ENCODE measurements around the gene USP24.
"Not testable (repeated sequence)": the region's sequence is repeated elsewhere in the genome, so short reads cannot be mapped to it uniquely, and the experiment has no call there.

USP24 gene

DNA sequence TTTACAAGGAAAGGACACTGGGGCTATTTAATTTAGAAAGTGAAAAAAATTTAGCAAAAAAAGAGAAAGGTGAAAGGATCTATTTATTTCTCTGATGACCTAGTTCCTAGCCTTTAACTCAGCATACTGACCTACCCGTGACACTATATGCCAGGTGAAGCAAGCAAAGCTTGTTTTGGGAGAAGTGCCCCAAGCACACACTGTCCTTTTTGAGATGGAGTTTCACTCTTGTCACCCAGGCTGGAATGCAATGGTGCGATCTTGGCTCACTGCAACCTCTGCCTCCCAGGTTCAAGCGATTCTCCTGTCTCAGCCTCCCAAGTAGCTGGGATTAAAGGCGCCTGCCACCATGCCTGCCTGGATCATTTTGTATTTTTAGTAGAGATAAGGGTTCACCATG, 14.6 kb upstream of the USP24 start:
- DNase-seq (ENCODE audit: low read depth), result not testable (repeated sequence)

DNA sequence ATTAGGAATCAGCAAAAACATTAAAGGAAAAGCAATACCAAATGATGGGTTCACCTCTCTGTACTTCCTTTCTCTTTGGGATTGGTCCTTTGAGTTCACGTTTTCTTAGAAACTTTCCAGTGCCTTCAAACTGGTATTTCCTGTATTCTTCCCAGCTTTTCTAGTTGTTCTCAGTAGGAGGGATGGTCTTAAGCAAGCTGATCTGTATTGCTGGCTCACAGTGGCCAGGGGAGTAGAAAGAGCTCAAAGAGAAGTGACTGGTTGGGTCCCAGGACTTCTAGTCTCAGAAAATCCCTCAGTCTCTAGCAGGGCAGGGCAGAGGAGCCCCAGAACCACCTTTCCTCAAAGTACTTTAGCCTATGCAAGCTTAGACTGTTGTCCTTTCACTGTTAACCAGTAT, 10.1 kb upstream of the USP24 start:
- no peak for DNase-seq (ENCODE audit: low read depth)

DNA sequence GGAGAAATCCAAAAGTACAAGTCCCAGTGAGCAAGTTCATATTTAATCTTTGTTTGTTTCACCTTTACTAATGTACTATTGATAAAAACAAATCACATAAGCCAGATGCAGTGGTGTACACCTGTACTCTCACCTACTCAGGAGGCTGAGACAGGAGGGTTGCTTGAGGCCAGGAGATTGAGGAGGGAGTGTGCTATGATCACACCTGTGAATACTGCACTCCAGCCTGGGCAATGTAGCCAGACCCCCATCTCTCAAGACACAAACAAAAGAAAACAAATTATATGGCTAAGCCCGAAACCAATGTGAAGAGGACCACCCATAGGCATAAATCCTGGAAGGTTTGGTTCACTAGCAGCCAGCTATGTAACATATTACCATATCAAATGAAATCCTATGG, 9.6 kb upstream of the USP24 start:
- DNase-seq (ENCODE audit: low read depth), result no peak

DNA sequence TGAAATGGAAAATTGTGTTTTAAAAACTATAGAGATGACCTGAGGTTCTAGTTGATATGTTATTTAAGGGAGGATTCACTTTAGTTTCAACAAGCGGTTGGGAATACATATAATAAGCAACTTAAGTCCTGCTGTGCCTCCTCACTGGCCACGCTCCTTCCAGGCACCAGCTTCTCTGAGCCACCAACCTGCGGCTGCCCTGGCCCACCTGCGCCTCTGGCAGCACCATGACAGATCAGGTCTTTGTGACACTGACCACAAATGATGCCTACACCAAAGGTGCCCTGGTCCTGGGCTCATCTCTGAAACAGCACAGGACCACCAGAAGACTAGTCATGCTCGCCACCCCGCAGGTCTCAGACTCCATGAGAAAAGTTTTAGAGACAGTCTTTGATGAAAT, 7.0 kb upstream of the USP24 start:
- no peak for DNase-seq (ENCODE audit: low read depth)

DNA sequence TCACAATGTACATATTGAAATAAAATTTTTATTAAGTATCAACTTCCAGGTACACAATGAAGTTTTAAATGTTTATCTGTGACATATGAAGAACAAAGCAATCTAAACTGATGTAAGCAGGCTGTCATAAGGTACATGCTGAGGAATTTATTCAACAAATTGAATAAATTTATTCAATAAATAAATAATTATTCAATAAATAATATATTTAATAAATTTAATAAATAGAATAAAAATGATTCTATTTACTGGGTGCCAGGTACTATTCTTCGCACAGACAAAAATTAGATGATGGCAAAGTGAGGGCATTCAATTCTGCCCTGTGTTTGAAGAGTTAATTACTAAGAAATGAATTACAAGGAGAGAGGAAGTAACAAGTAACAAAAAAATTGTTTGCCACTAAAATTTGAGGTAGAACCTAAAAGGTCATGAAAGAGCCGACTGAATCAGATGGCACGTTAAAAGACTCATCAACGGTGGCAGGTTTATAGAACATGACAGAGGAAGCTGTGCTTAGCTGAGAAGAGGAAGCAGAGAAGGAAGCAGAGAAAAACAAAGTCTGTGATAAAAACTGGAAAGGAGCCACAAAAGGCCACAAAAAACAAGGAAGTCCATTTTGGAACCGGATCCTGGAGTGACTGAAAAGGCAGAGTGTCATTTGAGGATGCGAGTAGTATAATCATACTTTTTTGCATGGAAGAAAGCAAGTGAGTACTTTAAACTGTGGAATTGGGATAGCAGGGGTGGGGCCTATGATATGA, 2.2 kb upstream of the USP24 start:
- no peak for DNase-seq (ENCODE audit: low read depth)

DNA sequence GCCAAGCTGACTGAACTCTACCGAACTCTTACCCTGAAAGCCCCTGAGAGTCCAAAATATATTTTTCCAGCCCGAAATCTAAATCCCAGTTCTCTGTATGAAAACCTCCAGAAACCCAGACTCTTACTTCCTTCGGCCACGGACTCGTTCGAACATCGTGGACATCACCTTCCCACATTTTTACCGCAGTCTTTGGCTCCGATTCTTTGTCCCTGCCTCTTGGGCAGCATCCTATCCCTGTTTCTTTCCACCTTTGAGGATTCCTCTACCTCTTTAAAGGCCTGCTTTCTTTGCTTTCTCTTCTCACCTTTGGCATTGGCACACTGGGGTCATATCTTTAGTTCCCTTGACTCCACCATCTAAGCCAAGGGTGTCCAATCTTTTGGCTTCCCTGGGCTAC, 932 bp upstream of the USP24 start:
- DNase-seq (ENCODE audit: low read depth), result no peak

DNA sequence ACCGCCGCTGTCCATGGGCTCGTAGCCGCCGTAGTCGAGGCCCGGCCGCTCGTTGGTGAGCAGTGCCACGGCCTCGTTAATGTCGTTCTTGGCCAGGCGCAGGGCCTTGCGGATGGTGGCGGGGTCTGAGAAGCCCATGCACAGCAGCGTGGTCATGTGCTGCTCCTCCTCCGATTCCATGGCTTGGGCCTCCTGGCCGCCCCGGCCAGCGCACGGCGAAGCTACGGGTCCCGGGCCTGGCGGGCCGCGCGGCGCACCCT, 300 bp downstream of the USP24 start:
- DNase-seq (ENCODE audit: low read depth), result no peak

DNA sequence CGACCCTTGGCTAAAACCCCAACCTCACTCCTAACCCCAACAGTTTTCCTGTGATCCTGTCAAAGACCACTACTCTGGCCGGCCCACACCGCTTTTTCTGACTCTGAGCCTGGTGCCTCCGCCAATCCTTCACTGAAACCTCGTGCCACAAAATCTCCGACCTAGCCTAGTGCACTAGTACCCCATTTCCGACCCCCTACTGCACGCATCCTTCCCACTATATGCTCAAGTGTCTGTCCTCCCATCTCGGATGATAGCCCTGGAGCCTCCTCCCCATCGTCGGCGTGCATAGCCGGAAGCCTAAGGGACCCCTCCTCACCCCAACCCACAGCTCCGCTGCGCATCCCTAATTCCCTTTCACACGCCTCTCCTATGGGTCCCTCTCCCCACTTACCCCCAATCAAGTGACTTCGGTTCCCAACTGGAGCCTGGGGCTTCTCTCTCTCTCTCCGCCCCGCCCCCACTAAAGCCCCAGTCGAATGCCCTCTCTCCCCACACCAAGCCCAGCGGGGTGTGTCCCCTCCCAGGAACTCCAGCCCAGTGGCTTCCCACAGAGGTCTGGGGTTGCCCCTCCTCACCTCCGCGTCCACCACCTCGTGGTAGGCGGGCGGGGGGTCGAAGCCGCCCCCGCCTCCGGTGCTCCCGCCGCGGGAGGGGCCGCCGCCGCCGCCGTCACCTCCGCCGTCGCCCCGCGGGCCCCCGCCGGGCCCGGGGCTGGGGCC, 791 bp downstream of the USP24 start:
- DNase-seq (ENCODE audit: low read depth), result no peak

DNA sequence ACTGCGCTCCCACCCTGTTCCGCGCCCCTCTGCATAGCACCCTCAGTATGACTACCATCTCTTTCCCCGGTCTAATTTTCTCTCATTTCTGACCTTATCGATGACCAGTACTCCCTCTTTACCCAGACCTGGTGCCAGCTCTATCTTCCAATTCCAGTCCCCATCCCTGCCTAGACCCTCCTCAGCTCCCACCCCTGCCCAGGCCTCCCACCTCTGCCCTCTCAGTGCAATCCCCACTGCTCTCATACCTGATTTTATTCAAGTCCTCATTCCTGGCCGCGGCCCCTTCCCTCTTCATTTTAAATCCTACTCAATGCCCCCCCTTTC, 1.3 kb downstream of the USP24 start:
- DNase-seq (ENCODE audit: low read depth), result no peak

DNA sequence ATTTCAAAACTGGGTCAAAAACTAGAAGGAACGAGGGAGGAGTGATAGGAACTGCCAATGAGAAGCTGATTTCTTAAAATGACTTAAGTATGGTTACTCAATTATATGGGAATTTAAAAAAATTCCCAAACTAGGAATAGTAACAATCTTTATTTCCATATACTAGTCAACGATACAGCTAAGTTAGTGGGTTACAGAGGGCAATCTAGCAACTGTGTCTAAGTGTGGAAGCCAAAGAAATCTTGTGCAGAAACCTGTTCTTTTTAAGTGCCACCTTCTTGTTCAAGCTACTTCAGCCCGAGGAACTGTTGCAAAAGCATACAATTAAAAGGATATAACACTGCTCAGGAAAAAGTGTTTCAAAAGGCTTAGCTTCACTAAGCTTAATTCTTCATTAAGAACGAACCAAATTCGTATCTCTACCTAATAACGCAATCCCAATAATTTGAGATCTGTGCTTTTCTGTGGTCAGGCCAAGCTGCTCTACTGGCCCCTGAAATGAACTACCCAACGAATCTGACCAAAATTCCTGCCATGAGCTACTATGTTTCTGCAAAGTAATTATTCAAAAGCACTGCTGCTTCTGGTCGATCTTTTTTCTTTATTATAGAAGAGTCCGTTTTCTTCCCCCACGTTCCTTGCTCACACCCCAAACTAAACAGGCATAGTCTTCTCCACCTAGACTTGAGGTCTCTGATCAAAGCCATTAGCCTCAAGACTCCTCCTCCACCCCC, 1.8 kb downstream of the USP24 start:
- DNase-seq (ENCODE audit: low read depth), result no peak

DNA sequence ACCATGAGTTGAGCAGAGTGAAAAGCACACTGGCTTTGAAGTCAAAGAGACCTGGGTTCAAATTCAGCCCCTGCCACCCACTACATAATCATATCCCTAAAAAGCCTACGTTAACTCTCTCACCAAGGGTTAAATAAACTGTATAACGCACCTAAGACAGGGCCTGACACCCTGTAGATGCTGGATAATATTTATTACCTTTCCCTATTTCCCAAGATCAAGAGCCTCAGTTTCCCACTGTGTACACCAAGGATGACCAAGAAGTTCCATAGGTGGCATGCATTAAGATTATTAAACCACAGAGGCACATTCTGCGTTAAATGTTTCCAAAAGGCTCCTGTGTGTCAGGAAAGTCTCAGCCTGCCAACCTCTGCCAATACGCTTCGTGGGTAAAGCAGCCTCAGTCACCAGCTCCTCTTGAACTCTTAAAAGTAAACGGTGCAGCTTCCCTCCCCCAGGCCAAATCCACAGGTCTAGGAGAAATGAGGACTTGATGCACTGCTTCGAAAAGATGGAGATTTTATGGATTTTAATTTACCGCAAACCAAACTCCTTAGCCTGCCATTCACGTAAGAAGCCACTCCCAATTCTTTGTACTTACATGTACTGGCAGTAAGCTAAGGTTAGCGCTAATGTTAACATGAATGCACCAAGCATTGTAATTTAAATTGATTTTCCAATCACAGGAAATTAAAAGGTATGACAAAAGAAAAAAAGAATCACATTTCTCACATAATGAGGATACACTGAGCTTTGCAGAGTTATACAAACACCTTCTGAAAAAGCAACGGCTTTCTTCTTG, 2.6 kb downstream of the USP24 start:
- DNase-seq (ENCODE audit: low read depth), result no peak

DNA sequence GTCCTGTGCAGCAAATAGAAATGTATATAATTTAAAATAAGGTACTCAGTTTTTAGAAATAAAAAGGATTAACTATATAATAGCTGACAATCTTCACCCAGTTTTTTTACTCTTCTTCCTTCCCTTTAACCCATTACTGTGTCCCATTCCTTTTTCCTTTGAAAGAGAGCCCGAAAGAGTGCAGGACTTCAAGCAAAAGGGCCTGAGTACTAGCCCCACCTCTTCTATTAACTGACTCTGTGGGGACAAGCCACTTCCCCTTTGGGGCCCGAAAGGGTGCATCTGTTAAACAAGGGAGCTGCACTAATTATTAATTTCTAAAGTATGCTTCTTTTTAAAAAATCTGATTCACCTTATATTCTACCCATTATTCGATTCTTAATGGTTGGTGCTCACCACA, 3.3 kb downstream of the USP24 start:
- no peak for DNase-seq (ENCODE audit: low read depth)

DNA sequence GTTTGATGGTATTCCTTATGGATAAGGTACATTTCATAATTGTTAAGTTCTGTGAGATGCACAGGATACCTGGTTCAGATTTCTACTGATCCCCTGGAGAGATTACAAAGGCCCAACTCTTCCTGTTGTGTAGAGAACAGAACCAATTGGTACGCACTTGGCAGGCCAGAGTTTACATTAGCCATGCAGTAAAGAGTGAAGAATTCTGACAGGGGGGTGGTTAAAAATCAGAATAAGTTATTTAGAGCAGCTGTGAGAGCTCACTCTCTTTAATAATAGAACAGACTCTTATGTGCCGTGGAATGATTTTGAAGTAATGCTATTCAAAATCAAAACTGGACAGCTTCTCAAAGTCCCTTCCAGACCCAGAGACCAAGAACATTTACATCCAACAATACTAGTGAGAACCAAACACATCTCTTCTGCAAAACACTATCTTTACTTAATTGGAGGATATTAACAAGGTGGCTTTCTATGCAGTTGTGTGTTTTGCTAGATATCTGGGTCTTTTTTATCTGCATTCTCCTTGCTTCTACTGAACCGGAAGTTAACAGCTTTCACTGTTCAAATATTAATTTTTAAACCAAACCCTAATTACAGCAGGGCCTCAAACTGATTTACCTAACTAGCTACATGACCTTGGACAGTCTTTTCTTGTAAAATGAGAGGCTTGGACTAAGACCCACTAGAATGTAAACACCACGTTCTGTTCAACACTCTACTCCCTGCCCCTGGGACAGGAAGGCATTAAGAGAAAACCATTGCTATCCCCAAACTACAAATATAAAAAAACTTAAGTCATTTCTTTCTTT, 4.0 kb downstream of the USP24 start:
- DNase-seq (ENCODE audit: low read depth), result no peak

DNA sequence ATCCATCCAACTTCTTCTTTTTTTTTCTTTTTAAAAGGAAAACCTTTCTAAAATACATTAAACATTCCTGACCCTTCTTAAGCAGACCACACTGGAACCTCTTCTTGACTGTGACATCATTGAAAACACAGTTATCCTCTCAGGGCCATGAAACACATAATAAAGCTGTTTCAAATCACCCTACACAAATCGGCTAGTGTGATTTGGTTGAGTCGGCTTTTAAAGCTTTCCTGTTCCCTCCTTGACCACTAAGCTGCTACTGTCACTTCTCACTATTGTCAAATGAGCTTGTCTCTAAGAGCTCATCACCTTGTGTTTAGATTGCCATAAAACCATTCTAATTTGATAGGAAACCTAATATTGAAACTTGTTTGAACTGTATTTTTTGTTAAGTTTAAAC, 5.9 kb downstream of the USP24 start:
- DNase-seq (ENCODE audit: low read depth), result no peak

DNA sequence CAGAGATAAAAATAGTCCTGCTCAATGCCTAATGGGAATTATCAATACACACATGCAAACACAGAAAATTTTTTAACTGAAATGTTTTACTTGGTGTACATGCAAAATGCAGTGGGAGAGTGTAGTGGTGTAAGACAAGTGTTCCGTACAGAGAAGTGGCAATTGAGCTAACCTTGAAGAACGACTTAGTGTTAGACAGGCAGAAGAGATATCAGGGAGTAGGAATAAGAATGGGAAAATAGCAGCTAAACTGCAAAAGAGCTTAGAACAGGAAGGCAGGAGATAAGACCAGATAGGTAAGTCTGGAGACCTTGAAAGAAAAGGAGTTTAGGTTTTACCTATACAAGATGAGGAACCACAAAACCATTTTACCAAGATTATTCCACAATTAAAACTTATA, 9.0 kb downstream of the USP24 start:
- DNase-seq (ENCODE audit: low read depth), result no peak

DNA sequence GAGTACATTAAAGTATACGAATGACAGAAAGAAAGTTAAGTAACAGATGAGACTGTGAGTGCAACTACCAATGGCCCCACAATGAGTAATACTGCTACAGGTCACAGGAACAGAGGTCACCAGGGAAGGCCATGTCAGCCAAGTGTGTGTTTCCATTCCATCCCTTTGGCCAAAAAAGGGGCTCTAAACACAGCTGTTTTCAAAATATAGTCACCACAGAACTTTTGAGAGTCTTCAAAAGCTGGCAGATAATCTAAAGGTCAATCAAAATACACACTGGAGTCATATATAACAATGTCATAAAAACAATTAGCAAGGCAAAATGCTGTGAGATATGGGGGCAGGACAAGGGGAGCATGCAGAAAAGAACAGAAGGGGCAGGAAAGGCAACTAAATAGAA, 10.2 kb downstream of the USP24 start:
- no peak for DNase-seq (ENCODE audit: low read depth)

DNA sequence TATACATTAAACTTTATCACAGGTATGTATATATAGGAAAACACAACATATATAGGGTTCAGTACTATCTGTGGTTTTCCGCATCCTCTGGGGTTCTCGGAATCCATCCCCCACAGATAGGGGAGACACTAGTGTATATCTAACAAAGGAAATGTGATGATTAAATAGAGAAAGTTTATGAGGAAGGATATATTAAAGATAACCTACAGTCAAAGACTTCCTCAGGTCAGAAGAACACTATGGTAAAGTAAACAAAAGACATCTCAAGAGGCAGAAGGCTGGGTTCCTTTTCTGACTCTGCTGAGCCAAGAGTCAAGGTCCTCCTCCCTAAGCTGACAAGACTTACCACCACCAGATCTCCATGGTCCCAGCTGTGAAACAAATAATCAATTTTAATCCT, 12.1 kb downstream of the USP24 start:
- no peak for DNase-seq (ENCODE audit: low read depth)

DNA sequence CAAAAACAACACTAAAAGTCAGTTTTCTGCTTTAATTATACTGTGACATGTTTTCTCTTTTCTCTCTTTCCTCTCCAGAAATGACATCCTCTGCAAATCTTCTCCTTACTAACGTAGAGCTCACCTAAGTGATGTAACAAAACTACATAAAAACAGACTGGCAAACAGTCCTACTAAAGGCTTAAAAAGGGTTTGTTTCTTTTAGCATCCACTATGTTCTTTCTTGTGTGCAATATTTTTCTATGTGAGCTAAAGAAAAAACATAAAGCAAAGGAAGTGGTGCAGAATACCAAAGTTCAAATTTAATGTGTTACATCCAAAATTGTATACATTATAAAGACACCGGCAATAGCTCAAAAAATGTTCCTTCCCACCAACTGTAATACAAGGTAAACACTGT, 14.5 kb downstream of the USP24 start:
- DNase-seq (ENCODE audit: low read depth), result no peak

DNA sequence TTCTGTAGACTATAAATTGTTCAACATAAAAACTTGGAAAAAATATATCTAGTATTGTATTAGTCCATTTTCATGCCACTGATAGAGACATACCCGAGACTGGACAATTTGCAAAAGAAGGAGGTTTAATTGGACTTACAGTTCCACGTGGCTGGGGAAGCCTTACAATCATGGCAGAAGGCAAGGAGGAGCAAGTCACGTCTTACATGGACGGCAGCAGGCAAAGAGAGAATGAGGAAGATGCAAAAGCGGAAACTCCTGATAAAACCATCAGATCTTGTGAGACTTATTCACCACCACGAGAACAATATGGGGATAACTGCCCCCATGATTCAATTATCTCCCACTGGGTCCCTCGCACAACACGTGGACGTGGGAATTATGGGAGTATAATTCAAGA, 15.4 kb downstream of the USP24 start:
- DNase-seq (ENCODE audit: low read depth), result not testable (repeated sequence)

DNA sequence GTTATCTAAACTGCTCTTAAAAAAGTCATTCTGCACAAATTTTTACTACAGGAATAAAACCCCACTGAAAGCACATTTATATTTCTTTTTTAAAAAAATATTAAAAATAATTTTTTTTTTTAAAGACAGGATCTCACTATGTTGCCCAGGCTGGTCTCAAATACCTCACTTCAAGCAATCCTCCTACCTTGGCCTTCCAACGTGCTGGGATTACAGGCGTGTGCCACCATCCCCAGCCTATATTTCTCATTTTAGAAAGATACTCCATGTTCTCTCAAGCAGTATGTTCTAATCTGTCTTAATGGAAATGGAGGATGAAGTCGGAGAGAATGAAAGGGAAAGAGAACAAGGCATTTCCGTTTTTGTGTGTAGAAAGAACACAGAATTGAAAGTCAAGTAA, 17.1 kb downstream of the USP24 start:
- no peak for DNase-seq (ENCODE audit: low read depth)

DNA sequence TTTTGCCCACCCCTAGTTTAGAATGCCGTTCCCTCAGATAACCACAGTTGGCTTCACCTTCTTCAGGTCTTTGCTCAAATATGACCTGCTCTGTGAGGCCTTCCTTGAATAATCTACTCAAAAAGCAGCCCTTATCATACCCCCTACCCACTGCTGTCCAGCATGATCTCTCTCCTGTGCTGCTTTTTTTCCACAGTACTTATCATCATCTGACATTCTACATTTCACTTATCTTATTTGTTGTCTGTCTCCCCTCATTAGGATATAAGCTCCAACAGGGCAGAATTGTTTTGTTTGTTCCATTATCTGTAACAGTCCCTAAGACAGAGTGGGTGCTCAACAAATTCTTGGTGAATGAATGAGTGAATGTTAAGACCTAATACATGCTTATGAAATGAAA, 18.1 kb downstream of the USP24 start:
- DNase-seq (ENCODE audit: low read depth), result no peak

DNA sequence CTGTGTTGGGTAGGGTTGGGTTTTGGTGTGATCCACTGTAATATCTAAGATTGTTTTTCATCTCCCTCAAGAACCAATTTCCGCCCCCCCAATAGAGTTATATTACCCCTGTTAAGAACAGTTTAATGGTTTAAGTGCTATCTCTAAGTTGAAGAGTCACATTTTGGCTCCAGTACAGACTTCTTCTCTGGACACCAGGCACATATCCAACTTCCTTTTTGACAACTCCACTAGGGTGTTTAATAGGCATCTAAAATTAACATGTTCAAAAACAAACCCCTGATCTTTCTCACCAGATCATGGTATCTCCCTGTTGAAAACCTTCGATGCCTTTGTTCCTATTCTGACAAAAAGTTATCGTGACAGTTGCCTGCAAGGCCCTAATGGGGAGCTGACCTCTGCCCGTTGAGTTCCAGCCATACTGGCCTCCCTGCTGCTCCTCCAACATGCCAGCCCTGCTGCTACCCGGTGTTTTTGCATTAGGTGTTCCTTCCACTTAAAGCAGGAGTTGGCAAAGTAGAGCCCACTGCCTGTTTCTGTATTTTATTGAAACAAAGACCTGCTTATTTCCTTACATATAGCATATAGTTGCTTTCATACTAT, 18.6 kb downstream of the USP24 start:
- DNase-seq (ENCODE audit: low read depth), result no peak
